MCF 10A (cell line): ENCODE data around the gene PPDPF. TPM values are rescaled to one million over a fixed set of nuclear protein-coding genes. Genes with fewer than 3 reads are reported as not detected.

Source experiments
- BruUV-seq: library from RNA; stranded (reverse); fragments of 400-500 nt; replicated peaks from 2 replicates; lab custom pipeline; 2021; lab: Mats Ljungman, UMichigan
- CTCF ChIA-PET: fragments of 300-600 bp; sonication (Branson Sonifier 250); formaldehyde crosslinking; extraction: SDS; loops from one replicate; lab custom pipeline; 2021; ENCODE audit warnings: antibody characterized with exemption, inconsistent platforms; lab: Yijun Ruan, JAX
- POLR2A ChIA-PET: fragments of 300-600, 350-650 bp; sonication (Branson Sonifier 250); formaldehyde crosslinking; extraction: SDS; loops from one replicate; lab custom pipeline; 2020; ENCODE audit warnings: antibody characterized with exemption, inconsistent platforms; lab: Yijun Ruan, JAX
- DNase-seq: peaks from one replicate; pipeline ENCODE4 v3.0.0-alpha.2; 2018; ENCODE audit not compliant: unreplicated experiment
- H3K27ac Mint-ChIP-seq: one replicate; pipeline ENCODE4 v1.8.0; 2022; ENCODE audit warnings: mild to moderate bottlenecking, low read depth, mixed read lengths; ENCODE audit not compliant: unreplicated experiment
- H3K27me3 Mint-ChIP-seq: one replicate; pipeline ENCODE4 v1.8.0; 2022; ENCODE audit warnings: mixed read lengths; ENCODE audit not compliant: insufficient read depth, unreplicated experiment
- H3K36me3 Mint-ChIP-seq: one replicate; pipeline ENCODE4 v1.8.0; 2022; ENCODE audit warnings: mild to moderate bottlenecking, moderate library complexity, mixed read lengths; ENCODE audit not compliant: insufficient read depth, unreplicated experiment
- H3K4me1 Mint-ChIP-seq: one replicate; pipeline ENCODE4 v1.8.0; 2022; ENCODE audit warnings: mixed read lengths; ENCODE audit not compliant: insufficient read depth, unreplicated experiment
- H3K4me3 Mint-ChIP-seq: one replicate; pipeline ENCODE4 v1.8.0; 2022; ENCODE audit warnings: mild to moderate bottlenecking, moderate library complexity, mixed read lengths; ENCODE audit not compliant: unreplicated experiment
- H3K9me3 Mint-ChIP-seq: one replicate; pipeline ENCODE4 v1.8.0; 2022; ENCODE audit warnings: mixed read lengths; ENCODE audit not compliant: unreplicated experiment
- intact Hi-C: fragments of 100-400 bp; cut with micrococcal nuclease; formaldehyde crosslinking; loops from 2 replicates; pipeline ENCODE4 v1.14.1; 2022
- total RNA-seq: library from RNA; stranded (reverse); gene quantifications from 2 replicates; pipeline ENCODE4 v1.2.3, GENCODE V29; 2022
- TF ChIP-seq, protein P1 (sequence below): fragments of 200-600 bp; IDR thresholded peaks from one replicate; pipeline ENCODE4 v1.8.0; 2022; ENCODE audit warnings: antibody characterized with exemption, mild to moderate bottlenecking; ENCODE audit not compliant: unreplicated experiment

The PPDPF gene
- total RNA-seq, 1 experiment from 2014 or later: 315 TPM

DNA sequence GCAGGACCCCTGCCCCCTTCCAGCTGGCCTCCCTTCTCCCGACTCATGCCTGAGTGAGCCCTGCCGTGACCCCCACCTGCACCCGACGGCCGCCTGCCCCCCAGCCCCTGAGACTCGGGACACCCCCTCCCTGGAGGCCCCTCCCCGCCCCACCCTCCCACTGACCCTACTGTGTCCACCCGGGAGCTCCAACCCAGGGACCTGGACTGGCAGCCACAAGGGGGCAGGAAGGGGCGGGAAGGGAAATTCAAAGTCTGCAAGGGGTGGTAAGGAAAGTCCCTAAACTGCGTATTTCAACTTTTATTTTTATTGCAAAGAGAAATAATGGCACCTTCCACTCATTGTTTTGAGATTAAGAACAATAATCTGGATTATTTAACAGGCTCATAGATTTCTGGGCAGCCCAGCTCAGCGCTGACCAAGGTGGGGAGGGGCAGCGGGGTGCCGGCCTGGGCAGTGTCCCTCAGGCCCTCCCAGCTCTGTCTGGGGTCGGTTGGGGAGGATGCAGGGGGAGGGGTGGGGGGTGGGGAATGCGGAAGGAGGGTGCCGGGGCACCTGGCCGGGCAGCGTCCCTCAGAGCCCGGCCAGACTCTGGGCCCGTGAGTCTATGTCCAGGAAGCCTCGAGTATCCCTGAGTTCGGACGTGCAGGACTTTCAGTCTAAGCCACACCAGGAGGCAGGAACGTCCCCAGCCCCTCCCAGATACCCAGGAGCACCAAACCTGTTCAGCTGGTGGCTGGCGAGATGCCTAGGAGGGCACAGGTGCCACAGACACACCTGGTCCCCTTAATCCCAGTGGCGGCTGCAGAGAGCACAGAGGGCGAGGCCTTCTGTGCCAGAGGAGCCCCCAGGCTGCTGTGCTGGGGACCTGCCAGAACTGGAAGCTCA, 17.9 kb downstream of the PPDPF start:
- peak overlapping the region; percentile 92 for H3K27ac Mint-ChIP-seq
- peak overlapping the region; percentile 73 for H3K4me3 Mint-ChIP-seq
- no peaks in the 10 kb centered on the region for H3K9me3 Mint-ChIP-seq
- intact Hi-C loops: loop anchor here (1.0 to 10.0 kb wide), 4 partner anchors 106 to 436 kb away; partner anchors contain the start of genes TNFRSF6B and UCKL1
- H3K36me3 Mint-ChIP-seq: peaks cover under 1% of the 10 kb centered on the region
- BruUV-seq: no TSS peak
- peaks cover 15% of the 10 kb centered on the region for H3K4me1 Mint-ChIP-seq
- H3K27me3 Mint-ChIP-seq: no peaks in the 10 kb centered on the region
- POLR2A ChIA-PET: interaction anchor here (0.6 to 11.8 kb wide), 22 partner anchors 11 to 442 kb away, joined by 3 to 124 read pairs (median 8); partner anchors contain the start of genes ARFRP1, PPDPF, PRPF6 and RTEL1
- TF ChIP-seq, protein P1, sequence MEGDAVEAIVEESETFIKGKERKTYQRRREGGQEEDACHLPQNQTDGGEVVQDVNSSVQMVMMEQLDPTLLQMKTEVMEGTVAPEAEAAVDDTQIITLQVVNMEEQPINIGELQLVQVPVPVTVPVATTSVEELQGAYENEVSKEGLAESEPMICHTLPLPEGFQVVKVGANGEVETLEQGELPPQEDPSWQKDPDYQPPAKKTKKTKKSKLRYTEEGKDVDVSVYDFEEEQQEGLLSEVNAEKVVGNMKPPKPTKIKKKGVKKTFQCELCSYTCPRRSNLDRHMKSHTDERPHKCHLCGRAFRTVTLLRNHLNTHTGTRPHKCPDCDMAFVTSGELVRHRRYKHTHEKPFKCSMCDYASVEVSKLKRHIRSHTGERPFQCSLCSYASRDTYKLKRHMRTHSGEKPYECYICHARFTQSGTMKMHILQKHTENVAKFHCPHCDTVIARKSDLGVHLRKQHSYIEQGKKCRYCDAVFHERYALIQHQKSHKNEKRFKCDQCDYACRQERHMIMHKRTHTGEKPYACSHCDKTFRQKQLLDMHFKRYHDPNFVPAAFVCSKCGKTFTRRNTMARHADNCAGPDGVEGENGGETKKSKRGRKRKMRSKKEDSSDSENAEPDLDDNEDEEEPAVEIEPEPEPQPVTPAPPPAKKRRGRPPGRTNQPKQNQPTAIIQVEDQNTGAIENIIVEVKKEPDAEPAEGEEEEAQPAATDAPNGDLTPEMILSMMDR: no peak
- peak; percentile 38 for DNase-seq
- CTCF ChIA-PET: interaction anchor here (0.5 to 3.0 kb wide), 28 partner anchors 9 to 612 kb away, joined by 3 to 24 read pairs (median 4); partner anchors contain the start of genes DIDO1, HELZ2, PPDPF and PRPF6

DNA sequence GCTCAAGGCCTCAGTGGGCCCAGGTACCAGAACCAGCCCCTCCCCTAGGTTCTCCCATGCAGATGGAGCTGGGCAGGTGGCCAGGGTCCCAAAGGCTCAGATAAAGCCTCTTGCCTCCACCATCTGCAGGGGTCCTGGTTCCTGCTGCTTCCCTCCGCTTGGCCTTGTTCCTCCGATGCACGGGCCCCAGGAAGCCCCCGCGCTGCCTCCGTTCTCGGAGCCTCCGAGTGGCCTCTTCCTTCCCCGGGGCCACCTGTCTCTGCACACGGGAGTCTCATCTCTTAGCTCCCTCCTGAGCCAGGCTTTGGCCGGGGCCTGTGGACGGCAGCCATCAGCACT, 18.5 kb downstream of the PPDPF start:
- ChIA-PET CTCF (interaction anchor here (0.6 to 3.0 kb wide), 15 partner anchors 9 to 500 kb away, joined by 3 to 24 read pairs (median 4); partner anchors contain the start of gene SRMS), POLR2A (interaction anchor here (0.7 to 11.8 kb wide), 5 partner anchors 17 to 442 kb away, joined by 3 to 124 read pairs (median 10); partner anchors contain the start of genes ARFRP1, PPDPF, PRPF6 and SAMD10)
- Mint-ChIP-seq H3K27me3 (no peaks in the 10 kb centered on the region), H3K4me1 (peaks cover 21% of the 10 kb centered on the region), H3K9me3 (no peaks in the 10 kb centered on the region), H3K4me3 (no peak overlapping the region), H3K36me3 (peaks cover 6% of the 10 kb centered on the region), H3K27ac (no peak overlapping the region)
- no peak for DNase-seq
- intact Hi-C loops: loop anchor here (5.0 to 10.0 kb wide), 3 partner anchors 106 to 418 kb away; partner anchors contain the start of genes TNFRSF6B and UCKL1
- BruUV-seq: no TSS peak
- TF ChIP-seq, protein P1: no peak

DNA sequence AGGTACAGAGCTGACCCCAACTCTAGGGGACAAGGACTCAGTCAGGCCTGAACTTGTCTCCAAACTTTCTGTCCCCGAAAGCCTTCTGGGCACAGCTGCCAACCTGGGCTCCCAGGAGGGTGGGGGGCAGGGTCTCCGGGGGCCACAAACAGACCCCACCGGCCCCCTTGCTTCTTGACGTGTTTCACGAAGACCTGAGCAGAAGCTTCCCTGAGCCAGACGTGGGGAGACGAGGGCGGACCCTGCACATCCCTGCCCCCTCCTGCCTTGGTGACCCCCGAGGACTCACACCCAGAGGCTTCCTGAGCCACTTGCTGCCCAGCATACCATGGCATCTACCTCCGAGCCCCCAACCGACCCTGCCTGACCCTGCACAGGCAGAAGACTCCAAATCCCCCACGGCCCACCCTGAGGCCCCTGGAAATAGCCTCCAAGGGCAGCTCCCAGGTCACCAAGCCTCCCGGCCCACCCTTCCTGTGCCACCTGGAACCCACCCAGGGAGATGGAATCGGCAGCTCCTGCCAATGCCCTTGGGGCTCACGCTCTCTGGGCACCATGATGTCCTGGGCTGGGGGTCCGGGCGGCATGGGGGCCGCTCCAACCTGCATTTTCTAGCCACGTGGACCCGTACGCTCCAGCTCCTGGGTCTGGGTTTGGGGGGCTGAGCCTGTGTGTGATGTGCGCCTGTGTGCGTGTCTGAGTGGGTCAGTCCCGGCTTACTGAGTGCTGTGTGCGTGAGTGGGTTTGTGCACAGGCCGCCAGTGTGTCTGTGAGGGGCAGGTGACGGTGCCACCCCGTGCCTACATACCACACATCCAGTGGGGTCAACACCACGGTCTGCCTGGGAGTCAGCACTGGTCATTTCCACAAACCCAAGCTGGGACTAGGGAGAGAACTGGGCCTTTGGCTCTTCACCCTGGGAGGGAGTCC, 19.1 kb downstream of the PPDPF start:
- no peak for DNase-seq
- Mint-ChIP-seq H3K4me1 (peaks cover 25% of the 10 kb centered on the region), H3K4me3 (no peak overlapping the region), H3K27me3 (no peaks in the 10 kb centered on the region), H3K27ac (no peak overlapping the region), H3K36me3 (peaks cover 7% of the 10 kb centered on the region), H3K9me3 (no peaks in the 10 kb centered on the region)
- TF ChIP-seq, protein P1: no peak
- no TSS peak for BruUV-seq
- ChIA-PET POLR2A (interaction anchor here (0.6 to 11.8 kb wide), 4 partner anchors 17 to 326 kb away, joined by 3 to 124 read pairs (median 3); partner anchors contain the start of genes PPDPF and TPD52L2), CTCF (interaction anchor here (0.6 to 3.0 kb wide), 11 partner anchors 8 to 500 kb away, joined by 3 to 24 read pairs (median 4); partner anchors contain the start of gene SRMS)
- intact Hi-C loops: loop anchor here (5.0 to 10.0 kb wide), 3 partner anchors 105 to 418 kb away; partner anchors contain the start of genes TNFRSF6B and UCKL1
